Stimulated activated CD8-positive, alpha-beta memory T cell treated with anti-CD3 and anti-CD28 coated beads, Interleukin-12 subunit alpha, Interleukin-12 subunit beta, amount 100 ng/mL, for 24 hours (primary cell): ENCODE data around the gene MAP6.
A peak's percentile ranks its signal among the peaks of the same experiment; 100 is the strongest.

ENCODE experiments used
- DNase-seq: peaks from one replicate; pipeline ENCODE4 v3.0.0-alpha.2; 2020; ENCODE audit errors: extremely low read depth

The MAP6 gene

DNA sequence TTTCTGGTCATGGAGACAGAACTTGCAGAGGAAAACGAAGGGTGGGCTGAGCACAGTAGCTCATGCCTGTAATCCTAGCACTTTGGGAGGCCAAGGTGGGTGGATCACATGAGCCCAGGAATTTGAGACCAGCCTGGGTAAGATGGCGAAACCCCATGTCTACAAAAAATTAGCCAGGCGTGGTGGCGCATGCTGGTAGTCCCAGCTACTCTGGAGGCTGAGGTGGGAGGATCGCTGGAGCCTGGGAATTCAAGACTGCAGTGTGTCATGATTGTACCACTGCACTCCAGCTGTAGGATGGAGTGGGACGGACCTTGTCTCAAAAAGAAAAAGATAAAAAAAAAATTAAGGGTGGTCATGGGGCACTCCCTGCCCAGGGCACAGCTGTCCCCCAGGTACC lies 100.9 kb downstream of the MAP6 start:
- DNase-seq: no peak

DNA sequence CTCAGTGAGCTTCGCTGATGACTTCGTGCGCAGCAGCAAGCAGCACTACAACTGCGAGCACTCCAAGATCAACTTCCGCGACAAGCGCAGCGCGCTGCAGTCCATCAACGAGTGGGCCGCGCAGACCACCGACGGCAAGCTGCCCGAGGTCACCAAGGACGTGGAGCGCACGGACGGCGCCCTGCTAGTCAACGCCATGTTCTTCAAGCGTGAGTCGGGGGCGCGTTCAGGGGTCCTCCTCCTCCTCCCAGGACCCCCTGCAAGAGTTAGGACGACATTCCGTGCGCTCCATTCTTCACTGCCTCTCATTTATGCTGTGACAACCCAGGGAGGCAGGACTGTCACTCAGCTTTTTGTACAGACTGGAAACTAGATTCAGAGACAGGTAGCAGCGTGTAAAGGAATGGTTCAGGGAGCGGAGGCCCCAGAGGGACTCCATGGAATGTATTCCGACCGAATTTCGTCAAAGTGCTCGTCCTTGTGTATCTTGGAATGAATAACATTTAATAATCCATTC lies 102.0 kb downstream of the MAP6 start:
- DNase-seq: no peak

DNA sequence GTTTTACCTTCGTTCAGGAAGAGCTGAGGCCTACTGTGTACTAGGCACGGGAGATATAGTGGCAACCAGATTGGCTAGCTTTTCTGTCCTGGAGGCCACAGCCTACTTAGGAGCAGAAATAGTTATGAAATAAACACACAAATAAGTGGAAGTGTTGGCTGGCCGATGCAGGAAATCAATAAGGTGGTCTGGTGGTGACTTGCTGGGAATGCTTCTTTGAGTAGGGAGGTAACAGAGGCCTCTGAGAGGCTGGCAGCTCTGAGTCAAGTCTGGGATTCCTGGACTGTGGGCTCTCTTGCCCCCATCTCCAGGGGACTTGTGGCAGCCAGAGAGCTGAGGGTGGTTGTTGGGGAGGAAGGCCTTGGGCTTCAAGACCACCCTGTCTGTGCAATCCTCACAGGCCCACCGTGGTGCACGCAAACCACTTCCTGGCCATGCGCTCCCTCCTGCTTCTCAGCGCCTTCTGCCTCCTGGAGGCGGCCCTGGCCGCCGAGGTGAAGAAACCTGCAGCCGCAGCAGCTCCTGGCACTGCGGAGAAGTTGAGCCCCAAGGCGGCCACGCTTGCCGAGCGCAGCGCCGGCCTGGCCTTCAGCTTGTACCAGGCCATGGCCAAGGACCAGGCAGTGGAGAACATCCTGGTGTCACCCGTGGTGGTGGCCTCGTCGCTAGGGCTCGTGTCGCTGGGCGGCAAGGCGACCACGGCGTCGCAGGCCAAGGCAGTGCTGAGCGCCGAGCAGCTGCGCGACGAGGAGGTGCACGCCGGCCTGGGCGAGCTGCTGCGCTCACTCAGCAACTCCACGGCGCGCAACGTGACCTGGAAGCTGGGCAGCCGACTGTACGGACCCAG lies 102.7 kb downstream of the MAP6 start:
- no peak for DNase-seq

DNA sequence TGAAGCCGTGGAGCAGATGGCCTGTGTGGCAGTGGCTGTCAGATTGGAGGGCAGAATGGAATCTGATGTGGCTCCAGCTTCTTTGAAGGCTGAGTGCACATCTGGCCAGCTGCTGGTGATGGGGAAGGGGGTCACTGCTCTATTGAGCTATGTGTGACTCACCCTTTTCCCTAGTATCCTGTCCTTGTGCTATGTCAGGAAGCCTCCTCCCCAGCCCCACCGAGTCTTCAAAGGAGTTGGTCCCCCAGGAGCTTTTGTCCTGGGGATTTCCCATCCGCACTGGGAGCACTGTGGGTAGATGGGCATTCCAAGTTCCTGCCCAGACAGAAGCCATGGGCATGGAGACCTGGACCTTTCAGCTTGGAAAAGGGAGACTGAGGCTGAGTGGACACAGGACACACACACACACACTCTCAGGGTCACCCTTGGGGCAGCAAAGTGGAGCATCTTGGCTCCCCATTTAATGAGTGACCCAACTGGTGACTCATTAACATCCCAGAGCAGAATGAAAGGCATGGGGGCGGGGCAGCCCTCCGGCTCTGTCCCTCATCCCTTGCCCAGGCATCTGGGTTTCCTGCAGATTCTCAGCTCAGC lies 103.5 kb downstream of the MAP6 start:
- DNase-seq: no peak

DNA sequence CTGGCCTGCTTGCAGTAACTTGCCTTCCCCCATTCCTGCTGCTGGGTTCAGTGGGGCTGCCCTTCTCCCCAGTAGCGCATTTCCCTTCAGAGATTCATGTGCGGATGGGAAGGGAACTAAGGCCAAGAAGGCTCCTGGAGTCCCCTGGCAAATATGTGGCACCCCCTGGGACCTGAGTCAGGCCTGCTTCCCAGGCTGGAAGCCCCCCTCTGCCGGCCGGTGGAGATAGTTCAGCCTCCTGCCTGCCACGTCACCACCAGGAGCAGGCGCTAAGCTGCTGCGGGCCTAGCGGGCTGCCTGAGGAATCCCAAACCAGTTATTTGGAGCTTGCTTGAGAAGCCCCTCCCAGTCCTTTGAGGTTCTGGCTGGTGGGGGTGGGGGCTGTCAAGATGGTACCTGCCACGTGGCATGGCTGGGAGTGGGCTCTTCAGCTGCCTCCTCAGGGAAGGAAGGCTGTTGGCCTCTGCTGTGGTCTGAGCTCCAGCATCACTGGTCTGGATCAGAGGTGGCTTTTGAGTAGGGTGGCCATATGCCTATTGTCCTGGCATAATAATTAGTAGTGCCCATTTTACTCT lies 104.8 kb downstream of the MAP6 start:
- no peak for DNase-seq

DNA sequence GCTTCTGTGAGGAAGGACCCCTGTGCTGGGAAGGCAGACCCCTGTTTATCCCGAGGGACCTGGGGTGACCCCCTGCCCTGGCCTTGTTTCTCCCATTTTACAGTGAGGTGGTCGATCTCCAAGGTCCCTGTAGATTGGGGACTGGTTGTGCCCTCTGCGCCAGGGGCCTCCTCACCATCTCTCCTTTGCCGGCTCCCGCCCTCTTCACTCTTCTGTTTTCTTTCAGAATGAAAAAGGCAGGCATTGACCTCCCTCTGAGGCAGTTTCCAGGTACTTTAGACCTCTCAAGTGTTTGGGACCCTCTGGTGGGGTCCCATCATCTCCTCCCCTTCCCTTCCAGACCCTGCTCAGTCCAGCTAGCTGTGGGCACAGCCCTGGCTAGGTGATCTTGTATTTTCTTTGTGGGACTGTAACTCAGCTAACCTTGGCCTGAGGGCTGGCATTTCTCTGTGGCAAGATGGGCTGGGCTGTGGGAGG lies 105.3 kb downstream of the MAP6 start:
- DNase-seq: no peak

DNA sequence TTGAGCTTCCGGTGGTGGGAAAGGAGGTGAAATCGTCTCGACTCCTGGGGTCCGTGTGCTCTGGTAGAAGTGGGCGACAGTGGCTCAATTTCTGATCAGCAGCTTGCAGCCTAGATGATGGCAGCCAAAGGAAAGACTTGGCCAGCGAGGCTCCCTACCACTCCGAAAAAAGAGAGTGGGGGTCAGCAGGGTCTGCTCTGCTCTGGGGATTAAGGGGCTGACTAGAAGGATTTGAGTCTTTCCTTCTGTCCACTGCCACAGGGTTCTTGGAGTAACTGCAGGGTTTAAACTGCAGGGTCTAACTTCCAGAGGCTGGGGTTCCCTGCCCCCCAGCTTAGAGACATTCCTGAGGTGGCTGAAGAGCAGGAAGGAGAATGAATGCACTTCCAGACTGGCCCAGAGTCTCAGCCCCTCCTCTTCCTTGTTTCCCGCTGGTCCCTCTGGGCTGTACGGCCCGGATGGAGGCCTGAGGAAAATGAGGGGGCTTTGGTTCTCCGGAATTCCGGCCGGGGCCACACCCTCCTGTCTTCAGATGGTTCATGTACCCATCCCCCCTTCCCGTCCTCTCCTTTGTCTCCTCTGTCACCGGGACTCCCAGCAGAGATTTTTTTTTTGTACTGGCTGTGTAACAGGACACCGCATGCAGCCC lies 105.9 kb downstream of the MAP6 start:
- no peak for DNase-seq

DNA sequence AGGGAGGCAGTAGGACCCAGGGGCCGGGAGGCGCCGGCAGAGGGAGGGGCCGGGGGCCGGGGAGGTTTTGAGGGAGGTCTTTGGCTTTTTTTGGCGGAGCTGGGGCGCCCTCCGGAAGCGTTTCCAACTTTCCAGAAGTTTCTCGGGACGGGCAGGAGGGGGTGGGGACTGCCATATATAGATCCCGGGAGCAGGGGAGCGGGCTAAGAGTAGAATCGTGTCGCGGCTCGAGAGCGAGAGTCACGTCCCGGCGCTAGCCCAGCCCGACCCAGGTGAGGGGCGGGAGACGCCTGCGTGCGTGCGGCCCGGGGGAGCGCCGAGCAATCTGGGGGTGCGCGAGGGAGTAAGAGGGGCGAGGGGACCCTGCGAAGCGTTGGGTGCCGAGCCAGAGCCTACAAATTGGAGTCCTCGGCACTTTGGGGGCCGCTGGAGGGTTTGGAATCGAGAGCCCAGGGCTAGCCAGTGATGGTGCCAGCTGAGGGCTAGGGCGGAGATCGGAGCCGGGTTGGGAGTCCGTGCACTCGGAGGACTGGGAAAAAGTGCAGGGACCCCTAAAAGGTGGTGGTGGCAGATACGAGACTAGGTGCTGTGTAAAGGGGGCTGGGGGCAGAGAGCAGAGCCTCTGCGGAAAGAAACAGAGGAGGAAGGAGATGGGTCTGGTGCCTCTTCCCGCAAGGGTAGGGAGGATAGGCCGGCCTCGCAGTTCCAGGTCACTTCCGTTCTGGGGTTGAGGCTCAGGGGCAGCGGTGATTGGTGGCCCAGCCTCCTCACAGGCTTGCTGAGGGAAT lies 106.6 kb downstream of the MAP6 start, which contains the start of gene SERPINH1:
TSS of gene SERPINH1 (plus strand) at position 206 of the 788 bp plus-strand sequence. CDS start 4,097 bp downstream, outside the sequence.
- peak; percentile 42 for DNase-seq

DNA sequence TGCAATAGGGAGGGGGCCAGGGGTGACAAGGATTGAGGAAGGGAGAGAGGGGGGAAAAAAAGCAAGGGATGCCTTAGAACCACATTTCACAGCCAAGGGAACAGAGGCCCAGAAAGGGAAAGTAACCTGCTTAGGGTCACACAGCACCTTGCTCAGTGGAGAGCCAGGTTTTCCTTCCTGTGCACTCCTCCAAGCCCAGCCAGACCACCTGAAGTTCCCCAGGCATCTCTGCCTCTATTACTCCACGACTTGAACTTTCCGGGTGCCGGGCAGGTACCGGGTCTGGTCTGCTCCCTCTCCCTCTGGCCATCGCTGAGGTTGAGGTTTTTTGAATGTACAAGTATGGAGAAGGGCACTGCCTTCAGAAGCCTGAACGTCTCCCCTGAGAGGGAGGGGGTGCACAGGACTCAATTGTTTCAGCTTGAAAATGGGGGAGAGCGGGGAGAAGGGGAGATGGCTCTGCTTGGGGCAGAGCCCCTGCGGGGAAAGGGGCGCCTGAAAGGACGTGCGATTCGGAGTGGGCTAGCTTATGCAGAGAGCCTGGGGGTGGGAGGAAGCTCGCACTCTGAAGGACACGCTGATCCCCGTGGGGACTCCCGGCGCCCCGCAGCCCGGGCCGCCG lies 107.3 kb downstream of the MAP6 start:
- no peak for DNase-seq

DNA sequence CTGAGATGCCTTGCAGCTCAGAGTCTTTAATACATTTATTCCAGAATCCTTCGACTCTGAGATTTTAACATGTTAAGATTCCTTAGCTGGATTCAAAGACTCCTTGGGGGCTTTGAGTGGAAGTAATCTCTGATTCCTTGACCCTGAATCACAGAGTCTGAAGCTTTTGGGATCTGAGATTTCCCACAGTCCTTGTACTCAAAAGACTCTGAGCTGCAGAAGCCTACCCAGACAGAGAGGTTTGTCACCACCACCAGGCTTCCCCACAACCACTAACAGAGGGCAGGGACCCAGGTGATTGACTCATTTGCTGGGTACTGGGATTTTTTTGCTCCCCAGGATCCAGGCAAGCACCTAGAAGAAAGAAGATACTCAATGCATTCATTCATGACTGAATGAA lies 108.2 kb downstream of the MAP6 start:
- no peak for DNase-seq

DNA sequence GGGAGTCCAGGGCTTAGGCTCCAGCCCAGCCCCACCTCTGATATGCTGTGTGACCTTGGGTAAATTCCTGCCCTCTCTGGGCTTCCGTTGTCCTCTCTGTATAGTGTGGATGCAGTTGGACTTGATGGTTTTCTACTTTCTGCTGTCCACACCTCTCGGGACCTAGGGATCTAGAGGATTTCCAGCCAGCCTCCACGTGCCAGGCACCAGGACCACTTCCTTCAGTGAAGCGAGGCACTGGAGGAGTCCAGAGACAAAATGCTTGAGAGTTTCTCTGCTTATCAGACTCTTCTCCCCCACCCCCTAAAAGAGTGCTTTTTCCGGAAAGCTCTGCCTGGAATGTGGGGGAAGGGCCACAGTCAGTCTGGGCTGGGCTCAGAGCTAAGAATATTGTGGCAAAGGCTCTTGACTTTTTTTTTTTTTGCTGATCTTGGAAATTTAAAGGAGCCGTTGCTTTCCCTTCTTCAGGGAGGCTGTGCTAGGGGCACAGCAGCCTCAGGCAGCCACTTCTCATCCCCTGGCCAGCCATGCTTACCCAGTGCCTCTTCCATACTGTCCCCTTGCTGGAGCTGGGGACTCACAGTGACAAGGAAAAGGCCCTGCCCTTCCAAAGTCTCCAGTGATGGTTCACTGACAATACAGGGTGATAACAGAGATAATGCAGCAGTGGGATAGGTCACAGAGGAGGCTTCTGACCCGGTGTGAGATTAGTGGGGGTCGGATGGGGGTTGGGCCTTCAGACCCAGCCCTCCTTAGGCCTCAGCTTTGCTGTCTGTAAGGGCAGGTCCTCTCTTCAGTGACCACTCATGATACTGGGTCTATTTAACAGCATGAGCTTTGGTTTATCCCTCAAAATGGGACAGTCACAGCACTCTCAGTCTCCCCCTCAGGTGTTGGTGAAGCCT lies 109.6 kb downstream of the MAP6 start:
- no peak for DNase-seq

DNA sequence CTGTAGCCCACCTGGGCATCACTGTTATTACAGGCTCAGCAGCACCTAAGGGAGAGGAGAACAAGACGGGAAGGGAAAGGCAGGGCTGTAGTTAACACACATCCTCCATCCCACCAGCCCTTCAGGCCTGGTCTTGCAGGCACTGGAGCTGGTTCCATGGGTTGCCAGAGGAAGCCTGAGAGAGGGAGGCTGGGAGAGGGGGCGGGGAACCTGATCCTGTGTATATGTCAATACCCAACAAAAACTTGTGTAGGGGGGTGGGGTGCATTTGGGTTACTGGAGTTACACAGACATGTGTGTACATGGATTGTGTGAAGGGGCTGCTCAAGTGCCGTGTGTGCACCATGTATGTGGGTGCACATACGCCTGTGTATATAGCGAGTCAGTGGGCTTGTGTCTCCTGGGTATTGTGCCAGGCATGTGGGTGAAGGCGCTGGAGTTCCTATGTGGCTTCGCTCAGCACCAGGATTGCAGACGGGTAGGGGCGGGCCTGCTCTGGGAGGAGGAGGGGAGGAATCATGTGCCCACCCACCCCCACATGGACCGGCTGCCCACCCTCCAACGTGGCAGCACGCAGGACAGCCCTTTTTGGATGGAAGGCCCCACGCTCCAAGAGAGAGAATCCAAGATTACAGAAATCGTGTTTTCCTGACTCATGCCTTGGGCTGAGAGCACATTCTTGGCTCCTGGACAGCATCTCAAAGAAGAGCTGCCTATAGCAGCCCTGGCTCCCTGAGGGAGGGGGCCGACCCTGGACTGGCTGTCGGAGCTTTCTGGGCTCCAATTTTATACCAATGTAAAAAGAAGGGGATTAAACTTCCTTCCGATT lies 111.0 kb downstream of the MAP6 start:
- no peak for DNase-seq

DNA sequence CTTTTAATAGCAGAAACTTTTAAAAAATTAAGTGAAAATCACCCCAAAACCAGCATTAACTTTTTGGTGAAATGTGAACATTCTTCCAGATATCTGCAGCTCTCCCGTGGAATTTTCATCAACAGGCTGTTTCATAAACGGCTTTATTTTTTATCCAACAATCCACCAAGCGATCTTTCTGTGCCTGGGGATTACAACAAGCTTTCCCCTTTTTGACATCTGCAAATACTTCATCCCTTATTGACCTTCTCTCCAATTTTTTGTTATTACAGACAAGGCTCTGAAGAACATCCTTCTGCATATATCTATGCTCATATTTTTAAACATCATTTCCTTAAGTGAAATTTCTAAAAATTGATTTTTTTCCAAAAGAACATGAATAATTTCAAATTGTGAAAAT lies 112.6 kb downstream of the MAP6 start:
- DNase-seq: no peak

DNA sequence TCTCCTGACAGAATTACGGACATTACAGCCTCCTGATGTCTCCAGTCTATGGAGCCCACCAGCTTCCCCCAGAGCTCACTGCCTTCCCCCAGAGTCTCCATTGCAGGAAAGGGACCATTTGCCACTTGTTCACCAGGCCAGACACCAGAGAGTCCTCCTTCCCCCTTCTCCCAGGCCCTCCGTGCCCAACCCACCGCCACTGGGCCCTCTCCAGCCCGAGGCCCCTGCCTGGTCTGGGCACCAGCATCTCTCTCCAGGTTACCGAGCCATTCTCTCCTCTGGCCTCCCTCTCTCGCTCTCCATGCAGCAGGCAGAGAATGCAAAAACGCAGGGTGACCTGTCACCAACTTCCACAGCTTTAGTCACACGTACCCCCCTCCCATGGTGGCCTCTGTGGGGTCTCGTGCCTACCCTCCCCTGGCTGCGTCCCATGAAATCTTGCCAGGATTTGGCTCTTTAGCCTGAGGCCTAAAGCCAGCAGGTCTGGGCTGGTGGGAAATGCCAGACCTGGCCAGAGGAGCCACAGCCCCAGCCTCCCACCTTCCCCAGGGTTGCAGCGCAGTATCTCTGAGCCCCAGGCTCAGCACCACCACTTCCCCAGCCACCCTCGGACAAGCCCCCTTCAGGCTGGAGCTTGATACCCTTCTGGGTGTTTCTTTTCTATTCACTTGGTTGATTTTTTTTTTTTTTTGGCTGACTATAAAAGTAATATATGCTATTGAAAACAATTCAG lies 113.6 kb downstream of the MAP6 start:
- DNase-seq: no peak

DNA sequence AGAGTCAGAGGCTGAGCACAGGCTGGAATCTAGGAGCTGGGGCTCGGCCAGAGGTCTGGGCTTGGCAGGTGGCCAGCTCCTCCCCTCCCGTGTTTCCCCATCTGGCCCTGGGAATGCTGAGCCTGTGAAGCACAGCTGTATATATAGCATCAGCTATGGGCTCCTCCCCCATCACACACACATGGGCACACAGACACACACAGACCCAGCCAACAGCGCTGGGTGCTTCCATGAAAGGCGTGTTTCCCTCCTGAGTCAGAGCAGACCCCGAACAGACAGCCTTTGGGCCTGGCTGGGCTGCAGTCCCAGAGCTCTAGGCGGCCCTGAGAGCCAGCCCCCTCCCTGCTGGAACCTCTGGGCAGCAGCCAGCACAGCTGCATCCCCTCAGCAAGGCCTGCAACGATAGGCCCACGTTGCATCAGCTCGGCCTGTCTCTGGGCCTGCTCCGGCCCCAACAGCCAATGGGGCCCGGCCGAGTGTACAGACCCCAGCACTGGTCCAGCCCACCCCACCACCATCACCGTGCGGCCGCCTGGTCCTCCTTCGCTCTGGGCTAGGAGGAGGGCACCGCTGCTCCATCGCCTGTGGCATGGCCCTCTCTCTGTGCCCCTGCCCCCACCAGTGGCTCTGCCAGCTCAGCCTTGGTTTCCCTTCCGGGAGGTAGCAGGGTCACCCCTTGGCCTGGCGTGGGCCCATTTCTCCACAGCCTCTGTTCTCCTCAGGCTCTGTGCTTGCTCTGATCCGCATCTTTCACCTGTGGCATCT lies 114.4 kb downstream of the MAP6 start:
- no peak for DNase-seq

DNA sequence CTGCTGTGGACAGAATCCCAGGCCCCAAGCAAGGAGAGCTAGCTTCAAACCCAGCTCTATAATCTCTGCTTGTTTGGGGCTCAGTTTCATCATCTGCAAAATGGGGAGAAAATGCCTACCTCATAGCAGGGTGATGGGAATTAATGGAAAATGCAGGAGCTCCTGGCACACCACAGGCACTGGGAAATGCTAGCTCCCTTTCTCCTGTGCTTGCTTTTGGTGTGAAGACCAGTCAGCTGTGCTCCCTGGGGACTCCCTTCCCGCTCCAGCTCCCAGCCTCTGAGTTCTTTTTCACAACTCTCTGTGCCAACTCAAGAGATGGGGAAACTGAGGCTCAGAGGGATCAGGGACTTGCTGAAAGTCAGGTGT lies 115.0 kb downstream of the MAP6 start:
- DNase-seq: no peak

DNA sequence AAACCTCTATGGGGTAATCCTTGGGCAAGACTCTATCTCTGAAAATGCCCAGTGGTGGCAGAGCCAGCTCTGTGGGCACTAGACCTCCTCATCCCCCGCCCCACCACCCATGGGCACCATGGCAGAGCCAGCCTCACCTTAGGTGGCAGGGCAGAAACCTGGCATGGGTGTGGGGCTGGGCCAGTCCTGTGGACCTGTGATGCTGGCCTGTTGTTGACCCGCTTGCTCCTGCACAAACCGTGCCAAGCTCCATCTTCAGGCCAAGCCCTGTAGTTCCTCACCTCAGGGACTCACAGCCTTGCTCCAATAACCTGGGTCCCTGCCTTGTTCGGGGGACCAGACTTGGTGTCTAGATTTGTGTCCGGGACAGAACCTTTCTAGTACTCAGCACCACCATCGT lies 115.7 kb downstream of the MAP6 start:
- no peak for DNase-seq
